ENCODE measurements around the gene EXOC4. TPM values are rescaled to one million over a fixed set of nuclear protein-coding genes. Genes with fewer than 3 reads are reported as not detected.

Gene EXOC4
- total and polyA plus RNA-seq, 2 of the 8 experiments (the other 6 are each of a cell fraction or from before 2014, with no cell fraction given) = 27.0 to 67.3 TPM

- no peak overlapping the region for H2AFZ ChIP-seq (ENCODE audit: low read length)
- no peak overlapping the region for H2BK12ac ChIP-seq (ENCODE audit: low read depth, low read length)
- H3K18ac ChIP-seq (ENCODE audit: extremely low read depth, low read length) = no peak overlapping the region
- no peak overlapping the region for H3K27ac ChIP-seq (ENCODE audit: low read depth, low read length)
- H3K36me3 ChIP-seq (ENCODE audit: control insufficient read depth in 2 of 4, insufficient read depth in 4 of 4, low read length in 3 of 4) = peaks cover 0 to 4% (median 0%) of the 10 kb centered on the region in 4 experiments; a peak in 1 of 8 replicates
- H4K5ac ChIP-seq (ENCODE audit: insufficient read length, low read depth, low read length) = no peak overlapping the region
- no peak overlapping the region for H3K9ac ChIP-seq (replicated peaks in 1 of 4; ENCODE audit: extremely low read depth in 1 of 4, low read depth in 3 of 4, low read length in 3 of 4)
- H3K9me3 ChIP-seq (ENCODE audit: insufficient read depth in 2 of 2, low read depth in 1 of 2, low read length in 1 of 2) = no peaks in the 10 kb centered on the region
- TF ChIP-seq GABPA (IDR thresholded peaks at IDR 0.05; ENCODE audit: borderline replicate concordance, insufficient read depth, low read length) = no peak
- TF ChIP-seq SAP30 (IDR thresholded peaks at IDR 0.05; ENCODE audit: insufficient read depth, insufficient replicate concordance, low read length) = no peak
- no peak overlapping the region for H2BK20ac ChIP-seq (ENCODE audit: low read length)
- no peak for DNase-seq (ENCODE audit: low read depth in 1 of 2, low spot score in 2 of 2)
- H3K14ac ChIP-seq (ENCODE audit: insufficient read length) = no peak overlapping the region
- H2BK120ac ChIP-seq (replicated peaks; ENCODE audit: low read depth, low read length) = no peak overlapping the region
- 91% methylated on average over 4 of the region's 4 CpGs; no CpG with 5 or more reads in 1 of the 2 experiments for WGBS, 2 experiments (ENCODE audit: extremely low coverage in 1 of 2, insufficient coverage in 1 of 2, insufficient read length in 1 of 2, insufficient replicate concordance in 2 of 2, low coverage in 1 of 2, low lambda C conversion rate in 2 of 2, missing lambda C conversion rate in 1 of 2)
- no peaks in the 10 kb centered on the region for H3K4me1 ChIP-seq (replicated peaks in 1 of 4; ENCODE audit: control insufficient read depth in 3 of 4, insufficient read depth in 4 of 4, low read length in 3 of 4)
- H4K20me1 ChIP-seq (replicated peaks in 1 of 2; ENCODE audit: control insufficient read depth in 1 of 2, insufficient read depth in 2 of 2, low read length in 2 of 2) = no peaks in the 10 kb centered on the region
- H3K27me3 ChIP-seq (replicated peaks in 1 of 4; ENCODE audit: control insufficient read depth in 3 of 4, extremely low read depth in 1 of 4, insufficient read depth in 3 of 4, low read length in 3 of 4) = no peaks in the 10 kb centered on the region
- ChIA-PET POLR2A (ENCODE audit: partially characterized antibody) (no interaction called here), CTCF (ENCODE audit: partially characterized antibody) (interaction anchor here (0.7 kb wide), 1 partner anchor 25 kb away, joined by 3 read pairs; no protein-coding TSS in a partner anchor)
- no peak overlapping the region for H3K4me3 ChIP-seq (ENCODE audit: extremely low read depth in 1 of 4, insufficient read depth in 2 of 4, low read depth in 3 of 4, low read length in 4 of 4)
- H3K23ac ChIP-seq (ENCODE audit: insufficient read length) = no peak overlapping the region
- no peaks in the 10 kb centered on the region for H3K79me1 ChIP-seq (ENCODE audit: low read depth, low read length)
- no peak overlapping the region for H2BK5ac ChIP-seq (ENCODE audit: low read depth, low read length)
- no peak overlapping the region for H3K56ac ChIP-seq (replicated peaks; ENCODE audit: insufficient read length, low read depth, low read length)
- H2BK15ac ChIP-seq (ENCODE audit: low read length) = no peak overlapping the region
- H2AK5ac ChIP-seq (ENCODE audit: low read depth, low read length) = peak overlapping the region; percentile 9; the same call in 1 of the 2 replicates
- no peaks in the 10 kb centered on the region for H3K23me2 ChIP-seq (ENCODE audit: low read depth, low read length)
- H3K4ac ChIP-seq (replicated peaks; ENCODE audit: insufficient read length, low read depth, low read length) = no peak overlapping the region
- H3K4me2 ChIP-seq (ENCODE audit: insufficient read depth in 1 of 2, low read depth in 2 of 2, low read length in 2 of 2) = no peak overlapping the region
- H4K8ac ChIP-seq (ENCODE audit: extremely low read depth, insufficient read depth, low read length) = no peak overlapping the region
- H4K91ac ChIP-seq (replicated peaks; ENCODE audit: insufficient read length, low read length) = no peak overlapping the region
- no peaks in the 10 kb centered on the region for H3K79me2 ChIP-seq (ENCODE audit: control insufficient read depth in 1 of 2, insufficient read depth in 2 of 2, low read length in 2 of 2)
- no peak for FAIRE-seq
Observed at GRCh38 chr7:133828906-133829305, 576.0 kb downstream of the EXOC4 start.
